Activated naive CD8-positive, alpha-beta T cell treated with anti-CD3 and anti-CD28 coated beads, Interleukin-2, amount 50 U/mL, for 24 hours (primary cell): ENCODE measurements around the gene SLC35G4.
"Not testable (repeated sequence)": the region's sequence is repeated elsewhere in the genome, so short reads cannot be mapped to it uniquely, and the experiment has no call there.

Source experiments
- ATAC-seq: fragments of 150-1000 bp; cut with Tn5 transposase; one replicate; pipeline ENCODE4 v1.10.0; 2021
- DNase-seq: peaks from one replicate; pipeline ENCODE4 v3.0.0; 2021
- H3K27ac Mint-ChIP-seq: one replicate; pipeline ENCODE4 v1.8.0; 2021; ENCODE audit warnings: mild to moderate bottlenecking, mixed read lengths
- H3K27me3 Mint-ChIP-seq: one replicate; pipeline ENCODE4 v1.8.0; 2021; ENCODE audit warnings: mixed read lengths
- H3K36me3 Mint-ChIP-seq: one replicate; pipeline ENCODE4 v1.8.0; 2021; ENCODE audit warnings: low read depth, mixed read lengths
- H3K4me1 Mint-ChIP-seq: one replicate; pipeline ENCODE4 v1.8.0; 2021; ENCODE audit warnings: mixed read lengths
- H3K4me3 Mint-ChIP-seq: one replicate; pipeline ENCODE4 v1.8.0; 2021; ENCODE audit warnings: mild to moderate bottlenecking, moderate library complexity, mixed read lengths
- H3K9me3 Mint-ChIP-seq: one replicate; pipeline ENCODE4 v1.8.0; 2021; ENCODE audit warnings: mixed read lengths

The SLC35G4 gene

GRCh38 chr18:11586896-11587295 lies 22.5 kb upstream of the SLC35G4 start:
- H3K27ac Mint-ChIP-seq, result no peak overlapping the region
- ATAC-seq, result no peak

GRCh38 chr18:11587432-11587831 lies 22.0 kb upstream of the SLC35G4 start:
- Mint-ChIP-seq H3K27ac (no peak overlapping the region), H3K4me3 (no peak overlapping the region), H3K27me3 (peaks cover 2% of the 10 kb centered on the region)

More at GRCh38 chr18:11586896-11587295, 22.5 kb upstream of the SLC35G4 start:
- DNase-seq, result no peak
- Mint-ChIP-seq H3K4me1 (peaks cover 16% of the 10 kb centered on the region), H3K9me3 (no peaks in the 10 kb centered on the region), H3K27me3 (peaks cover 2% of the 10 kb centered on the region), H3K4me3 (no peak overlapping the region), H3K36me3 (no peaks in the 10 kb centered on the region)

GRCh38 chr18:11587846-11588245 lies 21.6 kb upstream of the SLC35G4 start:
- ATAC-seq (peak; percentile 33), DNase-seq (no peak)
- Mint-ChIP-seq H3K27ac (no peak overlapping the region), H3K4me1 (peaks cover 16% of the 10 kb centered on the region), H3K36me3 (no peaks in the 10 kb centered on the region), H3K4me3 (no peak overlapping the region), H3K9me3 (no peaks in the 10 kb centered on the region), H3K27me3 (peaks cover 2% of the 10 kb centered on the region)

More at GRCh38 chr18:11587432-11587831, 22.0 kb upstream of the SLC35G4 start:
- ATAC-seq, result no peak
- no peak for DNase-seq
- no peaks in the 10 kb centered on the region for H3K36me3 Mint-ChIP-seq
- H3K9me3 Mint-ChIP-seq, result no peaks in the 10 kb centered on the region
- H3K4me1 Mint-ChIP-seq, result peaks cover 16% of the 10 kb centered on the region

- Mint-ChIP-seq H3K9me3 (peaks cover 3% of the 10 kb centered on the region), H3K4me1 (peaks cover 14% of the 10 kb centered on the region), H3K27ac (no peak overlapping the region), H3K4me3 (no peak overlapping the region), H3K36me3 (no peaks in the 10 kb centered on the region), H3K27me3 (peaks cover 10% of the 10 kb centered on the region)
- ATAC-seq (no peak), DNase-seq (no peak)
Measured at GRCh38 chr18:11591957-11592356, 17.4 kb upstream of the SLC35G4 start.

GRCh38 chr18:11600321-11600720 lies 9.1 kb upstream of the SLC35G4 start:
- Mint-ChIP-seq H3K9me3 (peaks cover 7% of the 10 kb centered on the region), H3K27ac (no peak overlapping the region), H3K36me3 (no peaks in the 10 kb centered on the region), H3K4me1 (no peaks in the 10 kb centered on the region), H3K27me3 (peaks cover 11% of the 10 kb centered on the region), H3K4me3 (no peak overlapping the region)
- ATAC-seq (no peak), DNase-seq (no peak)

GRCh38 chr18:11607906-11608305 lies 1.5 kb upstream of the SLC35G4 start:
- Mint-ChIP-seq H3K27me3 (peaks cover 4% of the 10 kb centered on the region), H3K4me3 (no peak overlapping the region), H3K4me1 (no peaks in the 10 kb centered on the region), H3K27ac (no peak overlapping the region), H3K9me3 (peaks cover 3% of the 10 kb centered on the region), H3K36me3 (no peaks in the 10 kb centered on the region)
- ATAC-seq, result no peak
- DNase-seq, result no peak

GRCh38 chr18:11608618-11609017 lies 778 bp upstream of the SLC35G4 start:
- not testable (repeated sequence) for H3K4me1 Mint-ChIP-seq, H3K27ac Mint-ChIP-seq, H3K27me3 Mint-ChIP-seq, DNase-seq, ATAC-seq, H3K36me3 Mint-ChIP-seq, H3K9me3 Mint-ChIP-seq, H3K4me3 Mint-ChIP-seq

GRCh38 chr18:11613073-11613472 lies 3.7 kb downstream of the SLC35G4 start:
- not testable (repeated sequence) for H3K27me3 Mint-ChIP-seq, H3K9me3 Mint-ChIP-seq, H3K4me1 Mint-ChIP-seq, H3K4me3 Mint-ChIP-seq, ATAC-seq, H3K27ac Mint-ChIP-seq, DNase-seq, H3K36me3 Mint-ChIP-seq

GRCh38 chr18:11613611-11614010 lies 4.2 kb downstream of the SLC35G4 start:
- not testable (repeated sequence) for H3K27me3 Mint-ChIP-seq, H3K4me3 Mint-ChIP-seq, H3K36me3 Mint-ChIP-seq, H3K4me1 Mint-ChIP-seq, H3K27ac Mint-ChIP-seq, ATAC-seq, DNase-seq, H3K9me3 Mint-ChIP-seq

GRCh38 chr18:11614042-11614441 lies 4.6 kb downstream of the SLC35G4 start:
- not testable (repeated sequence) for H3K27me3 Mint-ChIP-seq, ATAC-seq, H3K27ac Mint-ChIP-seq, DNase-seq, H3K9me3 Mint-ChIP-seq, H3K4me3 Mint-ChIP-seq, H3K4me1 Mint-ChIP-seq, H3K36me3 Mint-ChIP-seq

- H3K36me3 Mint-ChIP-seq, DNase-seq, H3K9me3 Mint-ChIP-seq, H3K27me3 Mint-ChIP-seq, ATAC-seq, H3K27ac Mint-ChIP-seq, H3K4me3 Mint-ChIP-seq, H3K4me1 Mint-ChIP-seq: not testable (repeated sequence)
Measured at GRCh38 chr18:11614981-11615380, 5.6 kb downstream of the SLC35G4 start.

- H3K4me1 Mint-ChIP-seq, ATAC-seq, H3K36me3 Mint-ChIP-seq, H3K27ac Mint-ChIP-seq, DNase-seq, H3K27me3 Mint-ChIP-seq, H3K9me3 Mint-ChIP-seq, H3K4me3 Mint-ChIP-seq: not testable (repeated sequence)
Measured at GRCh38 chr18:11647310-11647709, 37.9 kb downstream of the SLC35G4 start.

- not testable (repeated sequence) for H3K4me1 Mint-ChIP-seq, H3K27me3 Mint-ChIP-seq, H3K4me3 Mint-ChIP-seq, H3K36me3 Mint-ChIP-seq, H3K27ac Mint-ChIP-seq, DNase-seq, ATAC-seq, H3K9me3 Mint-ChIP-seq
Measured at GRCh38 chr18:11647804-11648203, 38.4 kb downstream of the SLC35G4 start.

- no peaks in the 10 kb centered on the region for H3K4me1 Mint-ChIP-seq
Measured at GRCh38 chr18:11649839-11650238, 40.4 kb downstream of the SLC35G4 start.

GRCh38 chr18:11651899-11652298 lies 42.5 kb downstream of the SLC35G4 start:
- ATAC-seq, result no peak
- no peak for DNase-seq
- H3K27me3 Mint-ChIP-seq, result peaks cover 24% of the 10 kb centered on the region
- H3K36me3 Mint-ChIP-seq, result no peaks in the 10 kb centered on the region
- H3K4me3 Mint-ChIP-seq, result no peak overlapping the region
- H3K9me3 Mint-ChIP-seq, result peaks cover 8% of the 10 kb centered on the region
- peaks cover 3% of the 10 kb centered on the region for H3K4me1 Mint-ChIP-seq
- no peak overlapping the region for H3K27ac Mint-ChIP-seq

More at GRCh38 chr18:11649839-11650238, 40.4 kb downstream of the SLC35G4 start:
- no peaks in the 10 kb centered on the region for H3K36me3 Mint-ChIP-seq
- H3K4me3 Mint-ChIP-seq, result no peak overlapping the region
- peaks cover 11% of the 10 kb centered on the region for H3K27me3 Mint-ChIP-seq
- peaks cover 8% of the 10 kb centered on the region for H3K9me3 Mint-ChIP-seq
- no peak overlapping the region for H3K27ac Mint-ChIP-seq
- ATAC-seq (no peak), DNase-seq (no peak)

- no peak overlapping the region for H3K4me3 Mint-ChIP-seq
- peaks cover 3% of the 10 kb centered on the region for H3K4me1 Mint-ChIP-seq
- H3K36me3 Mint-ChIP-seq, result no peaks in the 10 kb centered on the region
- peaks cover 36% of the 10 kb centered on the region for H3K27me3 Mint-ChIP-seq
- ATAC-seq, result no peak
- no peak overlapping the region for H3K27ac Mint-ChIP-seq
- no peak for DNase-seq
- H3K9me3 Mint-ChIP-seq, result peaks cover 5% of the 10 kb centered on the region
Measured at GRCh38 chr18:11653521-11653920, 44.1 kb downstream of the SLC35G4 start.
